Measurements from ENCODE around the gene CREB5.
"Not testable (repeated sequence)": the region's sequence is repeated elsewhere in the genome, so short reads cannot be mapped to it uniquely, and the experiment has no call there.

Gene CREB5

GRCh38 chr7:28602282-28602681 is 190.0 kb downstream of the CREB5 start:
- no peak for TF ChIP-seq CTCF (conservative IDR thresholded peaks at IDR 0.05; ENCODE audit: low read length)
- no peak overlapping the region for H3K4me3 ChIP-seq (ENCODE audit: low read length)
- DNase-seq (ENCODE audit: low read depth) = no peak

GRCh38 chr7:28605427-28606085 is 193.2 kb downstream of the CREB5 start:
- DNase-seq (ENCODE audit: low read depth) = no peak
- no peak overlapping the region for H3K4me3 ChIP-seq (ENCODE audit: low read length)
- no peak for TF ChIP-seq CTCF (conservative IDR thresholded peaks at IDR 0.05; ENCODE audit: low read length)

- DNase-seq (ENCODE audit: low read depth) = no peak
- TF ChIP-seq CTCF (conservative IDR thresholded peaks at IDR 0.05; ENCODE audit: low read length) = no peak
- no peak overlapping the region for H3K4me3 ChIP-seq (ENCODE audit: low read length)
Observed at GRCh38 chr7:28606421-28606820, 194.1 kb downstream of the CREB5 start.

- no peak for DNase-seq (ENCODE audit: low read depth)
- H3K4me3 ChIP-seq (ENCODE audit: low read length) = no peak overlapping the region
- TF ChIP-seq CTCF (conservative IDR thresholded peaks at IDR 0.05; ENCODE audit: low read length) = no peak
Observed at GRCh38 chr7:28607855-28608193, 195.5 kb downstream of the CREB5 start.

GRCh38 chr7:28608237-28608656 is 195.9 kb downstream of the CREB5 start:
- H3K4me3 ChIP-seq (ENCODE audit: low read length) = no peak overlapping the region
- TF ChIP-seq CTCF (conservative IDR thresholded peaks at IDR 0.05; ENCODE audit: low read length) = 0 out of 2 replicates have a peak, but pooled peaks have one; percentile 1
- no peak for DNase-seq (ENCODE audit: low read depth)

- TF ChIP-seq CTCF (conservative IDR thresholded peaks at IDR 0.05; ENCODE audit: low read length) = no peak
- DNase-seq (ENCODE audit: low read depth) = peak; percentile 10
- no peak overlapping the region for H3K4me3 ChIP-seq (ENCODE audit: low read length)
Observed at GRCh38 chr7:28608731-28609130, 196.4 kb downstream of the CREB5 start.

- TF ChIP-seq CTCF (conservative IDR thresholded peaks at IDR 0.05; ENCODE audit: low read length) = no peak
Observed at GRCh38 chr7:28609608-28610007, 197.3 kb downstream of the CREB5 start.

GRCh38 chr7:28611399-28611897 is 199.1 kb downstream of the CREB5 start:
- not testable (repeated sequence) for DNase-seq (ENCODE audit: low read depth); H3K4me3 ChIP-seq (ENCODE audit: low read length)

More at GRCh38 chr7:28609608-28610007, 197.3 kb downstream of the CREB5 start:
- no peak overlapping the region for H3K4me3 ChIP-seq (ENCODE audit: low read length)
- no peak for DNase-seq (ENCODE audit: low read depth)
